HUES48 (cell line): ENCODE data around the gene HYI.
"Not testable (repeated sequence)": the region's sequence is repeated elsewhere in the genome, so short reads cannot be mapped to it uniquely, and the experiment has no call there.

ENCODE experiments used
- H3K27ac ChIP-seq: one replicate; pipeline ENCODE4 v1.7.0; 2013; ENCODE audit warnings: low read depth, low read length, inconsistent platforms
- H3K27me3 ChIP-seq: 2 replicates; pipeline ENCODE4 v1.6.1; 2013; ENCODE audit warnings: mild to moderate bottlenecking, low read length; ENCODE audit not compliant: control insufficient read depth, insufficient read depth
- H3K36me3 ChIP-seq: 2 replicates; pipeline ENCODE4 v1.6.1; 2013; ENCODE audit warnings: low read length; ENCODE audit not compliant: control insufficient read depth, insufficient read depth
- H3K4me1 ChIP-seq: 2 replicates; pipeline ENCODE4 v1.6.1; 2013; ENCODE audit warnings: mild to moderate bottlenecking, low read length; ENCODE audit not compliant: control insufficient read depth, insufficient read depth
- H3K4me3 ChIP-seq: 2 replicates; pipeline ENCODE4 v1.5.1; 2013; ENCODE audit warnings: mild to moderate bottlenecking, low read depth, low read length
- H3K9ac ChIP-seq: 2 replicates; pipeline ENCODE4 v1.6.1; 2013; ENCODE audit warnings: mild to moderate bottlenecking, low read depth, low read length, moderate library complexity
- H3K9me3 ChIP-seq: 2 replicates; pipeline ENCODE4 v1.6.1; 2013; ENCODE audit warnings: low read length; ENCODE audit not compliant: control insufficient read depth, insufficient read depth

The HYI gene

DNA sequence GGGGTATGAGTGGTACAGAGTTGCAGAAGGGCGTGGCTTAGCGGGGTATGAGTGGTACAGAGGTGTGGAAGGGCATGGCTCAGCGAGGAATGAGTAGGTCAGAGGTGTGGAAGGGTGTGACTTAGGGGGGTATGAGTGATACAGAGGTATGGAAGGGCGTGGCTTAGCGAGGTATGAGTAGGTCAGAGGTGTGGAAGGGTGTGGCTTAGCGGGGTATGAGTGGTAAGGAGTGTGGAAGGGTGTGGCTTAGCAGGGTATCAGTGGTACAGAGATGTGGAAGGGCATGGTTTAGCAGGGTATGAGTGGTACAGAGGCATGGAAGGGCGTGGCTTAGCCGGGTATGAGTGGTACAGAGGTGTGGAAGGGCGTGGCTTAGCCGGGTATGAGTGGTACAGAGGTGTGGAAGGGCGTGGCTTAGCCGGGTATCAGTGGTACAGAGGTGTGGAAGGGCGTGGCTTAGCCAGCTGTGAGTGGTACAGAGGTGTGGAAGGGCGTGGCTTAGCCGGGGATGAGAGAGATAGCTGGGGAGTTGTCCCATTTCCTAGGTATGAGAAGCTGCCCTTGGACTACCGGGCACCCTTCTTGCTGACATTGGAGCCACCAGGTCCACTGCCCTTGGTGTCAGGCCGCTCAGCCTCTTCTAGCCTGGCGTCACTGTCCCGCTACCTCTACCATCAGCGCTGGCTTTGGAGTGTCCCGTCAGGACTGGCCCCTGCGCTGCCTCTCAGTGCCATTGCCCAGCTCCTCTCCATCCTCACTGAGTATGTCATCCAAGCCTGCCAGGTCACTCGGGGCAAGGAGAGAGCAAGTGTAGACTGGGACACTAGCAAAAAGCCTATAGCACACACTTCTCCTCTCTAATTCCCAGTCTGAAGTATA lies 29.8 kb downstream of the HYI start:
- H3K9ac ChIP-seq = no peak overlapping the region
- no peak overlapping the region for H3K4me3 ChIP-seq
- no peaks in the 10 kb centered on the region for H3K27me3 ChIP-seq
- no peaks in the 10 kb centered on the region for H3K9me3 ChIP-seq
- H3K4me1 ChIP-seq = peaks cover 8% of the 10 kb centered on the region; the same call in 1 of the 2 replicates
- H3K27ac ChIP-seq = no peak overlapping the region
- peaks cover 83% of the 10 kb centered on the region for H3K36me3 ChIP-seq

DNA sequence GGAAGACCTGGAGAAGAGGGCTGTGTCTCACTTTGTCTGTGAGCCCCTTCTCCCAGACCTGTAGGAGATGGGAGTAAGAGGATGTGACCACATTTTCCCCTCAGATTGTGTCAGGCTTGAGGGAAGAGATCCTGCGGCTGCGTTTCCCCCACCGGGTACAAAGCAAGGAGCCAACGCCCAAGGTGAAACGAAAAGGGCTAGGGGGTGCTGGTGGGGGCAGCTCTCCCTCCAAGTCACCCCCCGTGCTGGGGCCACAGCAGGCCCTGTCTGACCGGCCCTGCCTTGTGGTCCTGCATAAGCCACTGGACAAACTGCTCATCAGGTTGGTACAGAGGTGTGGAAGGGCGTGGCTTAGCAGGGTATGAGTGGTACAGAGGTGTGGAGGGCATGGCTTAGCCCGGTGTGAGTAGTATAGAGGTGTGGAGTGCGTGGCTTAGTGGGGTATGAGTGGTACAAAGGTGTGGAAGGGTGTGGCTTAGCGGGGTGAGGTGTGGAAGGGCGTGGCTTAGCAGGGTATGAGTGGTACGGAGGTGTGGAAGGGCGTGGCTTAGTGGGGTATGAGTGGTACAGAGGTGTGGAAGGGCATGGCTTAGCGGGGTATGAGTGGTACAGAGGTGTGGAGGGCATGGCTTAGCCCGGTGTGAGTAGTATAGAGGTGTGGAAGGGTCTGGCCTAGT lies 30.6 kb downstream of the HYI start:
- no peaks in the 10 kb centered on the region for H3K9me3 ChIP-seq
- no peak overlapping the region for H3K27ac ChIP-seq
- peaks cover 85% of the 10 kb centered on the region for H3K36me3 ChIP-seq
- H3K4me3 ChIP-seq = no peak overlapping the region
- H3K4me1 ChIP-seq = peaks cover 8% of the 10 kb centered on the region; the same call in 1 of the 2 replicates
- no peak overlapping the region for H3K9ac ChIP-seq
- no peaks in the 10 kb centered on the region for H3K27me3 ChIP-seq

DNA sequence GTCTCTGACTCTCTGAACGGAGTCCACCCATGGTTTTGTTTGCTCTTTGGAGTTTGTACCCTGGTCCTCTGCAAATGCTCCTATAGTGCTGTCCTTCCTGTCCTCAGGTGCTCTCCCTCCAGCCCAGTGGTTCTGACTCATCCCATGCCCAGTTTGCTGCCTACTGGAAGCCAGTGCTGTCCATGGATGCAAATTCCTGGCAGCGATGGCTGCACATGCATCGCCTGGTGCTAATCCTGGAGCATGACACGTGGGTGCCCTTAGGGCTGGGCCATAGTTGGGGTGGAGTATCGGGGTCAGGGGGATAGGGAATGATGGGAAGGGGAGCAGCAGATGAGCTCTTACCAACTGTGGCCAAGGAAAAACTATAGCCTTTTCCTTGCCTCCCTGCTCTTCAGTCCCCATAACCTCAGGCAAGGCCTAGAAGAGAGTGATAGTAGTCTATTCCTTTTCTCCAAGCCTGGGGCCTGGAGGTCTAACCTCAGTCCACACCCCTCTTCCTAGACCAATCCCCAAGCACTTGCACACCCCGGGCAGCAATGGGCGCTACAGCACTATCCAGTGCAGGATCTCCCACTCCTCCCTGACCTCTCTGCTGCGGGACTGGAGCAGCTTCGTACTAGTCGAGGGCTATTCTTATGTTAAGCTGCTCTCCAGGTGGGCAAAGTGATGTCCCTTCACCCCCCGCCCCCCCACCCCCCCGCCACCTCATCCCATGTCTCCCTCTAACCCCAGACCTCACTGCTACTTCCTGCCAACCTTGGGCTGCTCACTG lies 31.6 kb downstream of the HYI start:
- Histone ChIP-seq H3K36me3 (peaks cover 83% of the 10 kb centered on the region), H3K9me3 (no peaks in the 10 kb centered on the region), H3K4me1 (peaks cover 11% of the 10 kb centered on the region; the same call in 1 of the 2 replicates), H3K4me3 (no peak overlapping the region), H3K27me3 (no peaks in the 10 kb centered on the region), H3K9ac (no peak overlapping the region), H3K27ac (no peak overlapping the region)

DNA sequence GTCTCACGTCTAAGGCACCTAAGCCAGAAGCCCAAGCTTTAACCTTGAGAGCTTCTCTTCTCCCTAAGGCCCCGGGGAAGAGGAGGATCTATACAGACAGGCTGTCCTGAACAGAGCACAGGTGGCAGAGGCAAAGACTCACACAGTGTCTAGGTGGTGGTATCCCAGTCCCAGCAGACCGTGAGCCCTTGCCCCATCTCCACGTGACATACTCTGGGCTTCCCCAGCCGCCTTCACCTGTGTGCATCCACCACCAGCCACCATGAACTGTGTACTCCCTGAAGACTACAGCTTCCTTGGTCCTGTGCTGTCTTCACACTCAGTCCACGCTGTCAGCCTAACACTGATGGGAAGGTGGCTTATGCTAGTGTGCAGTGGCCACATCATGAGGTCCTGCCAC lies 32.3 kb downstream of the HYI start:
- H3K9ac ChIP-seq = no peak overlapping the region
- H3K36me3 ChIP-seq = peaks cover 83% of the 10 kb centered on the region
- no peaks in the 10 kb centered on the region for H3K27me3 ChIP-seq
- H3K4me3 ChIP-seq = no peak overlapping the region
- H3K9me3 ChIP-seq = no peaks in the 10 kb centered on the region
- H3K4me1 ChIP-seq = peaks cover 12% of the 10 kb centered on the region; the same call in 1 of the 2 replicates
- H3K27ac ChIP-seq = no peak overlapping the region

DNA sequence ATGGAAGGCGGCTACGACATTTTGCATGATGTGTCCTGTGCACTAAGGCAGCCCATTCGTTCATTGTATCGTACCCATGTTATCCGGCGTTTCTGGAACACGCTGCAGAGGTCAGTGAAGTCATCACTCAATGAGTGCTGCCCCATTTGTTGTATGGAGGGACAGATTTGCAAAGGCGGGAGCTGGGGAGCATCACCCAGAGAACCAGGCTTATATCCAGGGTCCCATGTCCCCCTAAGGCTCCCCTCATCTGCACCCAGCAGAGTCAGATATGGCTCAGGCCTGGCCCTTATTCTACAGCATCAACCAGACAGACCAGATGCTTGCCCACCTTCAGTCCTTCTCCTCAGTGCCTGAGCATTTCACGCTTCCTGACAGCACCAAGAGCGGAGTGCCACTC lies 32.9 kb downstream of the HYI start:
- H3K4me3 ChIP-seq = no peak overlapping the region
- peaks cover 12% of the 10 kb centered on the region; the same call in 1 of the 2 replicates for H3K4me1 ChIP-seq
- H3K9ac ChIP-seq = no peak overlapping the region
- H3K9me3 ChIP-seq = no peaks in the 10 kb centered on the region
- H3K27me3 ChIP-seq = no peaks in the 10 kb centered on the region
- peaks cover 83% of the 10 kb centered on the region for H3K36me3 ChIP-seq
- H3K27ac ChIP-seq = no peak overlapping the region

DNA sequence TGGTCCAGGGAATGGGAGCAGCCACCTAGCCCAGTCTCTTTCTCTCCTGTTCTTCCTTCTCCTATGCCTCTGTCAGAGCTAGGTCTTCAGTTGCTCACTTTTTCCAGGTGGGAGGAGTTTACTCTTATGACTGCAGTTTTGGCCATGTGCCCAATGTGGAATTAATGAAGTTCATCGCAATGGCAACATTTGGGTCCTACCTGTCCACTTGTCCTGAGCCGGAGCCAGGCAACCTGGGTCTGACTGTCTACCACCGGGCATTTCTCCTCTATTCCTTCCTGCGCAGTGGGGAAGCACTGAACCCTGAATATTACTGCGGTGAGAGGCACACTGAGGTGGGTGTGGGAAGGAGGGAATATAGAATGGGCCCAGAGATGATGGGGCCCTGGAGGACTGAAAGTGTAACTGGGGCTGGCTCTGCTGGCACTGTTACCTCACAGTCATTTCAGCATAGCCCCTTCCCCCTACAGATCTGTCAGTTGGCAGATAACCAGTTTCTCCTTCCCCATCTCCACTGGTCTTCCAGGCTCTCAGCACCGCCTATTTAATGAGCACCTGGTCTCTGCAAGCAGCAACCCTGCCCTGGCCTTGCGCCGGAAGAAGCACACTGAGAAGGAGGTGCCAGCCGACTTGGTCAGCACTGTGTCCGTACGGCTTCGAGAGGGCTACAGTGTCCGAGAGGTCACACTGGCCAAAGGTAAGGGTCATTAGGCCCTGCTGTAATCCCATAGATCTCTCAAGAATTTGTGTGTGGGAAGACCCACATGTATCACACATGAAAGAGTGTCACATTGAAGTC lies 33.9 kb downstream of the HYI start:
- H3K36me3 ChIP-seq = peaks cover 79% of the 10 kb centered on the region
- no peak overlapping the region for H3K9ac ChIP-seq
- H3K27ac ChIP-seq = no peak overlapping the region
- H3K9me3 ChIP-seq = no peaks in the 10 kb centered on the region
- no peak overlapping the region for H3K4me3 ChIP-seq
- no peaks in the 10 kb centered on the region for H3K27me3 ChIP-seq
- H3K4me1 ChIP-seq = peaks cover 12% of the 10 kb centered on the region; the same call in 1 of the 2 replicates

DNA sequence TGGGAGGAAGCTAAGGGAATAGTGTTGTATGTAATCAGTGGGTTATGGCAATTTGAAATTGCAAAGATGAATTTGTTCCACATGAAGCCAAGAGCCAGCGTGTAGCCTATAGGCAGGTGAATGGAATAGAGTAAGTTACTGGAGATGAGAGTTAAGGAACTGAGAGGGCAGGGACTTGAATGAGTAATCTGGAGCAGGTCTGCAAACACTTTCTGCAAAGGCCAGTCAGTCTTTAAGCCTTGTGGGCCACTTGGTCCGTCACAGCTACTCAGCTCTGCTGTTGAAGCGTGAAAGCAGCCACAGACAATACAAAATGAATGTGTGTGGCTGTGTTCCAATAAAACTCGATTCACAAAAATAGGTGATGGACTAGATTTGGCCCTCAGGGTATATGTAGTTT lies 34.9 kb downstream of the HYI start:
- no peaks in the 10 kb centered on the region for H3K27me3 ChIP-seq
- H3K27ac ChIP-seq = no peak overlapping the region
- H3K36me3 ChIP-seq = peaks cover 70% of the 10 kb centered on the region
- H3K9me3 ChIP-seq = no peaks in the 10 kb centered on the region
- H3K4me1 ChIP-seq = peaks cover 12% of the 10 kb centered on the region; the same call in 1 of the 2 replicates
- no peak overlapping the region for H3K9ac ChIP-seq
- H3K4me3 ChIP-seq = no peak overlapping the region

DNA sequence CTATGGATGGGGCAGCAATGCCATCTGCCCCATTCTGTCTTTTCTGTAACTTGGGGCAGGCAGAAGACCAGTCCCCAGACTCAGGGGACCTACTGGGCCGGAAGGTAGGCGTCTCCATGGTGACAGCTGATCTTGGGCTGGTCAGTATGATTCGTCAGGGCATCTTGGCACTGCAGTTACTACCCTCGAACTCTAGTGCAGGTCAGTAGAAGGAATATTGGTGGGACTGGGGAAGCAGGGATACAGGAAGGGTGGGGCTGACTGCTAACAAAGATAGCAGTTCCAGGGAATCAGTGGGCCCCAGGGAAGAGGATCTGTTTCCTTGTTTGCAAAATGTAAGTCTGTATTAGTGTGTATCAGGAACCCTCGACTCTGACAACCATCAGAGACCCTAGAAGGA lies 37.8 kb downstream of the HYI start:
- H3K9me3 ChIP-seq = no peaks in the 10 kb centered on the region
- no peak overlapping the region for H3K27ac ChIP-seq
- H3K36me3 ChIP-seq = peaks cover 54% of the 10 kb centered on the region
- H3K9ac ChIP-seq = no peak overlapping the region
- H3K4me1 ChIP-seq = 0 out of 2 replicates have a peak, but pooled peaks cover 4% of the 10 kb centered on the region
- no peak overlapping the region for H3K4me3 ChIP-seq
- no peaks in the 10 kb centered on the region for H3K27me3 ChIP-seq

DNA sequence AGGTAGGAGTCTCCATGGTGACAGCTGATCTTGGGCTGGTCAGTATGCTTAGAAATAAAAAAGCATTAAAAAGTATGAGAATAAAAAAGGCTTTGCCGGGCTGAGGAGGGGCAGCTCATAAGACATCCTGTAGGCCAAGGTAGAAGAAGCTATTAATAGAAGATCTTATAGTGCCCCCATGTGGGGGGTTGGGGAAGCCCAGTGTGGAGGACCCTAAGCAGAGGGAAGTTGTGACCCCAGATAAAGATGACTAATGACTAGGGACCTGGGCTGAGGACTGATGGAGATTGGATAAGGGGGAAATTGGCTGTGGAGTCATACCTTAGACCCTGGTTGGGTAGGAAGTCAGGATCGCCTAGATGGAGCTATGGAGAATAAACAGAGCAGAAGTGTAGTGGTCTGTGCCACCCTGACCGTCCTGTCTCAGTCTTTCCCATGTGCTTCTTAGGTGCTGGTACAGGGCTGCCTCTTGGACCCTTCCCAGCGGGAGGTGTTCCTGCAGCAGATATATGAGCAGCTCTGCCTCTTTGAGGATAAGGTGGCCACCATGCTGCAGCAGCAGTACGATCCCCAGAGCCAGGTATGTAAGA lies 39.0 kb downstream of the HYI start:
- Histone ChIP-seq H3K4me3 (no peak overlapping the region), H3K27me3 (no peaks in the 10 kb centered on the region), H3K9me3 (no peaks in the 10 kb centered on the region), H3K36me3 (peaks cover 42% of the 10 kb centered on the region), H3K27ac (no peak overlapping the region), H3K9ac (no peak overlapping the region), H3K4me1 (0 out of 2 replicates have a peak, but pooled peaks cover 4% of the 10 kb centered on the region)

DNA sequence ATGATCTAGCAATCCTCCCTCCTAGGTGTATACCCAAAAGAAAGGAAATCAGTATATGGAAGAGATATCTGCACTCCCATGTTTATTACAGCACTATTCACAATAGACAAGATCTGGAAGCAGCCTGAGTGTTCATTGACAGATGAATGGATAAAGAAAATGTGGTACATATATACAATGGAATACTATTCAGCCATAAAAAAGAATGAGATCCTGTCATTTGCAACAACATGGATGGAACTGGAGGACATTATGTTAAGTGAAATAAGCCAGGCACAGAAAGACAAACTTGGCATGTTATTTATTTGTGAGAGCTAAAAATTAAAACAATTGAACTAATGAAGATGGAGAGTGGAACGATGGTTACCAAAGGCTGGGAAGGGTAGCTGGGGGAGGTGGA lies 40.3 kb downstream of the HYI start:
- not testable (repeated sequence) for H3K9ac ChIP-seq, H3K27ac ChIP-seq, H3K9me3 ChIP-seq, H3K27me3 ChIP-seq, H3K4me3 ChIP-seq, H3K4me1 ChIP-seq
- peaks cover 30% of the 10 kb centered on the region for H3K36me3 ChIP-seq
